ENCODE data around the gene A2M. TPM values are rescaled to one million over a fixed set of nuclear protein-coding genes. Genes with fewer than 3 reads are reported as not detected.

The A2M gene
- total and polyA plus RNA-seq, 2 of the 13 experiments (the other 11 are each of a cell fraction or from before 2014, with no cell fraction given) = 2,807 to 6,551 TPM

DNA sequence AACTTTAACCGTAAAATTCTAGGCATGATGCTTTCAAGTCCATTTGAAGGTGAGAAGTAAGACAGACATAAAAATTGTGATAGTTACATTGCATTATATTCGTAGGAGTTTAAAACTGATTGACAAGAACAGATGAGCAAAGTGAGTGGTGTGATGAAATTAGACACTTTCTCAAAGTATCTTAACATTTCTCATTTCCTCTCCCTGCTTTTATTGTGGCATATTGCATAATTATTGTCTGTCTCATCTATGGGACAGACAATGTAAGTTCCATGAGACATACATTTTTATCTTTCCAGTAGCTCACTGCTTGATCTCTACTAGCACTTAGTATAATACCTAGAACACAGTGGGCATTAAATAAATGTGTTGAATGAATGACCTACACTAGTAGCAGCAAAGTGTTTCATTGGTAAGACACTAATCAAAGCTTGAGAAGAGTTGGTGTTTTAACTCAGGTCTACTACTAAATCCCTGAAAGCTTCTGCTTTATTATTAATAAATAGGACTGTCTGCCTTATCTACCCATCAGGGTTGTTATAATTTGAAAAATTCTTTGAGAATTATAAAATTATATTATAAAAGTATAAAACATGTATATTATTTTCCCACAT is 19.0 kb downstream of the A2M start (continued):
- TF ChIP-seq NRL (CRISPR knock-in tag; IDR thresholded peaks at IDR 0.05; ENCODE audit: borderline replicate concordance) (no peak), ZFYVE20 (CRISPR knock-in tag; IDR thresholded peaks at IDR 0.05; ENCODE audit: borderline replicate concordance, low read depth) (no peak), ZC3H13 (CRISPR knock-in tag; IDR thresholded peaks at IDR 0.05) (no peak), FOXM1 (CRISPR knock-in tag; IDR thresholded peaks at IDR 0.05) (no peak), NFIC (IDR thresholded peaks at IDR 0.05; ENCODE audit: low read length) (0 out of 2 replicates have a peak, but pooled peaks have one; percentile 6), ZSCAN25 (CRISPR knock-in tag; IDR thresholded peaks at IDR 0.05) (no peak), MIER3 (CRISPR knock-in tag; IDR thresholded peaks at IDR 0.05; ENCODE audit: borderline replicate concordance) (no peak), ZNF33A (CRISPR knock-in tag; IDR thresholded peaks at IDR 0.05; ENCODE audit: borderline replicate concordance) (no peak), ZNF619 (CRISPR knock-in tag; IDR thresholded peaks at IDR 0.05) (no peak), ESRRA (CRISPR knock-in tag; IDR thresholded peaks at IDR 0.05; ENCODE audit: low read depth) (no peak), ZNF557 (CRISPR knock-in tag; IDR thresholded peaks at IDR 0.05) (no peak), ZNF737 (CRISPR knock-in tag; IDR thresholded peaks at IDR 0.05; ENCODE audit: borderline replicate concordance) (no peak), RBFOX2 (IDR thresholded peaks at IDR 0.05; ENCODE audit: low read depth, low read length) (peak; percentile 85), ZNF232 (CRISPR knock-in tag; IDR thresholded peaks at IDR 0.05; ENCODE audit: borderline replicate concordance) (no peak), ZNF432 (CRISPR knock-in tag; IDR thresholded peaks at IDR 0.05; ENCODE audit: borderline replicate concordance) (no peak), ZFP1 (CRISPR knock-in tag; IDR thresholded peaks at IDR 0.05) (no peak), SKI (IDR thresholded peaks at IDR 0.05; ENCODE audit: partially characterized antibody) (no peak), ZNF549 (CRISPR knock-in tag; IDR thresholded peaks at IDR 0.05) (no peak)
- TF ChIP-seq, protein P1, sequence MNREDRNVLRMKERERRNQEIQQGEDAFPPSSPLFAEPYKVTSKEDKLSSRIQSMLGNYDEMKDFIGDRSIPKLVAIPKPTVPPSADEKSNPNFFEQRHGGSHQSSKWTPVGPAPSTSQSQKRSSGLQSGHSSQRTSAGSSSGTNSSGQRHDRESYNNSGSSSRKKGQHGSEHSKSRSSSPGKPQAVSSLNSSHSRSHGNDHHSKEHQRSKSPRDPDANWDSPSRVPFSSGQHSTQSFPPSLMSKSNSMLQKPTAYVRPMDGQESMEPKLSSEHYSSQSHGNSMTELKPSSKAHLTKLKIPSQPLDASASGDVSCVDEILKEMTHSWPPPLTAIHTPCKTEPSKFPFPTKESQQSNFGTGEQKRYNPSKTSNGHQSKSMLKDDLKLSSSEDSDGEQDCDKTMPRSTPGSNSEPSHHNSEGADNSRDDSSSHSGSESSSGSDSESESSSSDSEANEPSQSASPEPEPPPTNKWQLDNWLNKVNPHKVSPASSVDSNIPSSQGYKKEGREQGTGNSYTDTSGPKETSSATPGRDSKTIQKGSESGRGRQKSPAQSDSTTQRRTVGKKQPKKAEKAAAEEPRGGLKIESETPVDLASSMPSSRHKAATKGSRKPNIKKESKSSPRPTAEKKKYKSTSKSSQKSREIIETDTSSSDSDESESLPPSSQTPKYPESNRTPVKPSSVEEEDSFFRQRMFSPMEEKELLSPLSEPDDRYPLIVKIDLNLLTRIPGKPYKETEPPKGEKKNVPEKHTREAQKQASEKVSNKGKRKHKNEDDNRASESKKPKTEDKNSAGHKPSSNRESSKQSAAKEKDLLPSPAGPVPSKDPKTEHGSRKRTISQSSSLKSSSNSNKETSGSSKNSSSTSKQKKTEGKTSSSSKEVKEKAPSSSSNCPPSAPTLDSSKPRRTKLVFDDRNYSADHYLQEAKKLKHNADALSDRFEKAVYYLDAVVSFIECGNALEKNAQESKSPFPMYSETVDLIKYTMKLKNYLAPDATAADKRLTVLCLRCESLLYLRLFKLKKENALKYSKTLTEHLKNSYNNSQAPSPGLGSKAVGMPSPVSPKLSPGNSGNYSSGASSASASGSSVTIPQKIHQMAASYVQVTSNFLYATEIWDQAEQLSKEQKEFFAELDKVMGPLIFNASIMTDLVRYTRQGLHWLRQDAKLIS (CRISPR knock-in tag; IDR thresholded peaks at IDR 0.05) = 0 out of 2 replicates have a peak, but pooled peaks have one; percentile 16
- TF ChIP-seq, protein P2, sequence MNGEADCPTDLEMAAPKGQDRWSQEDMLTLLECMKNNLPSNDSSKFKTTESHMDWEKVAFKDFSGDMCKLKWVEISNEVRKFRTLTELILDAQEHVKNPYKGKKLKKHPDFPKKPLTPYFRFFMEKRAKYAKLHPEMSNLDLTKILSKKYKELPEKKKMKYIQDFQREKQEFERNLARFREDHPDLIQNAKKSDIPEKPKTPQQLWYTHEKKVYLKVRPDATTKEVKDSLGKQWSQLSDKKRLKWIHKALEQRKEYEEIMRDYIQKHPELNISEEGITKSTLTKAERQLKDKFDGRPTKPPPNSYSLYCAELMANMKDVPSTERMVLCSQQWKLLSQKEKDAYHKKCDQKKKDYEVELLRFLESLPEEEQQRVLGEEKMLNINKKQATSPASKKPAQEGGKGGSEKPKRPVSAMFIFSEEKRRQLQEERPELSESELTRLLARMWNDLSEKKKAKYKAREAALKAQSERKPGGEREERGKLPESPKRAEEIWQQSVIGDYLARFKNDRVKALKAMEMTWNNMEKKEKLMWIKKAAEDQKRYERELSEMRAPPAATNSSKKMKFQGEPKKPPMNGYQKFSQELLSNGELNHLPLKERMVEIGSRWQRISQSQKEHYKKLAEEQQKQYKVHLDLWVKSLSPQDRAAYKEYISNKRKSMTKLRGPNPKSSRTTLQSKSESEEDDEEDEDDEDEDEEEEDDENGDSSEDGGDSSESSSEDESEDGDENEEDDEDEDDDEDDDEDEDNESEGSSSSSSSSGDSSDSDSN (CRISPR knock-in tag; IDR thresholded peaks at IDR 0.05) = no peak
- TF ChIP-seq, protein P3, sequence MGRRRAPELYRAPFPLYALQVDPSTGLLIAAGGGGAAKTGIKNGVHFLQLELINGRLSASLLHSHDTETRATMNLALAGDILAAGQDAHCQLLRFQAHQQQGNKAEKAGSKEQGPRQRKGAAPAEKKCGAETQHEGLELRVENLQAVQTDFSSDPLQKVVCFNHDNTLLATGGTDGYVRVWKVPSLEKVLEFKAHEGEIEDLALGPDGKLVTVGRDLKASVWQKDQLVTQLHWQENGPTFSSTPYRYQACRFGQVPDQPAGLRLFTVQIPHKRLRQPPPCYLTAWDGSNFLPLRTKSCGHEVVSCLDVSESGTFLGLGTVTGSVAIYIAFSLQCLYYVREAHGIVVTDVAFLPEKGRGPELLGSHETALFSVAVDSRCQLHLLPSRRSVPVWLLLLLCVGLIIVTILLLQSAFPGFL (CRISPR knock-in tag; IDR thresholded peaks at IDR 0.05) = no peak
- TF ChIP-seq, protein P4, sequence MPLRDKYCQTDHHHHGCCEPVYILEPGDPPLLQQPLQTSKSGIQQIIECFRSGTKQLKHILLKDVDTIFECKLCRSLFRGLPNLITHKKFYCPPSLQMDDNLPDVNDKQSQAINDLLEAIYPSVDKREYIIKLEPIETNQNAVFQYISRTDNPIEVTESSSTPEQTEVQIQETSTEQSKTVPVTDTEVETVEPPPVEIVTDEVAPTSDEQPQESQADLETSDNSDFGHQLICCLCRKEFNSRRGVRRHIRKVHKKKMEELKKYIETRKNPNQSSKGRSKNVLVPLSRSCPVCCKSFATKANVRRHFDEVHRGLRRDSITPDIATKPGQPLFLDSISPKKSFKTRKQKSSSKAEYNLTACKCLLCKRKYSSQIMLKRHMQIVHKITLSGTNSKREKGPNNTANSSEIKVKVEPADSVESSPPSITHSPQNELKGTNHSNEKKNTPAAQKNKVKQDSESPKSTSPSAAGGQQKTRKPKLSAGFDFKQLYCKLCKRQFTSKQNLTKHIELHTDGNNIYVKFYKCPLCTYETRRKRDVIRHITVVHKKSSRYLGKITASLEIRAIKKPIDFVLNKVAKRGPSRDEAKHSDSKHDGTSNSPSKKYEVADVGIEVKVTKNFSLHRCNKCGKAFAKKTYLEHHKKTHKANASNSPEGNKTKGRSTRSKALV (CRISPR knock-in tag; IDR thresholded peaks at IDR 0.05) = no peak

Measured in HepG2 (cell line).